WI38 (cell line): Measurements from ENCODE around the gene B3GNT4.

Experiments used
- H3K4me3 ChIP-seq: 2 replicates; pipeline ENCODE4 v1.5.1; 2011; ENCODE audit warnings: low read depth, mild to moderate bottlenecking, control low read depth, low read length
- TF ChIP-seq, protein P1 (sequence below): IDR thresholded peaks from 2 replicates; pipeline ENCODE4 v1.5.1; 2012; ENCODE audit warnings: low read depth, mild to moderate bottlenecking, control low read depth, low read length

Gene B3GNT4

DNA sequence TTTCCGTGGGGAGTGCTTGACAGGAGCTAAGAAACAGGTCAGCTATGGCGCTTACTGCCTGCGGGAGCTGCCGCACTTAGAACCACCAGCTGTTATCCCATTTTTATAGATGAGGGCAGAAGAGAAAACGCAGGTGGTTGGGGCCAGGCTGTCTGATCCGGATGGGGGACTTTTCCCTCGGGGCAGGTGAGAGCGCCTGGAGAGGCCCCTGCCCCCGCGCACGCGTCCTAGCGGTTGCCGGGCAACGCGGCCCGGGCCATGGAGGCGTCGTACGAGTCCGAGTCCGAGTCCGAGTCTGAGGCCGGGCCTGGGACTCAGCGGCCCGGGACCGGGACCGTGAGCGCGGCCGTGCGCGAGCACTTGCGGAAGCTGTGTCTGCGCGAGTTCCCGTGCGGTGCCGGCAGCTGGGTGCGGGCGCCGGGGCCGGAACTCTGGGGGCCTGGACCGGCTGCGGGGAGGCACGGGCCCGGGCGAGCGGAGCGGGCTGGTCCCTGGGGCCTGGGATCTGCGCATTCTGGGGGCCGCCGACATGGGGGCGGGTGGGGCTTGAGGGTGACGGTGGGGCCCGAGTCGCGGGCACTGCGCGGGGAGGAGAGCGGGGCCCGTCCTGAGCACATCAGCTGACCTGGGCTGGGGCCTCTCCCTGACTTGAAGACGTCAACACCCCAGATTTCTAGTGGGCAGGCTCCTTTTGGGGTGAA, 20.5 kb upstream of the B3GNT4 start, which contains the start of gene LRRC43:
Gene LRRC43 (plus strand): TSS at position 237 of the 701 bp plus-strand sequence. CDS start 22 bp downstream, at position 259.
- TF ChIP-seq, protein P1, sequence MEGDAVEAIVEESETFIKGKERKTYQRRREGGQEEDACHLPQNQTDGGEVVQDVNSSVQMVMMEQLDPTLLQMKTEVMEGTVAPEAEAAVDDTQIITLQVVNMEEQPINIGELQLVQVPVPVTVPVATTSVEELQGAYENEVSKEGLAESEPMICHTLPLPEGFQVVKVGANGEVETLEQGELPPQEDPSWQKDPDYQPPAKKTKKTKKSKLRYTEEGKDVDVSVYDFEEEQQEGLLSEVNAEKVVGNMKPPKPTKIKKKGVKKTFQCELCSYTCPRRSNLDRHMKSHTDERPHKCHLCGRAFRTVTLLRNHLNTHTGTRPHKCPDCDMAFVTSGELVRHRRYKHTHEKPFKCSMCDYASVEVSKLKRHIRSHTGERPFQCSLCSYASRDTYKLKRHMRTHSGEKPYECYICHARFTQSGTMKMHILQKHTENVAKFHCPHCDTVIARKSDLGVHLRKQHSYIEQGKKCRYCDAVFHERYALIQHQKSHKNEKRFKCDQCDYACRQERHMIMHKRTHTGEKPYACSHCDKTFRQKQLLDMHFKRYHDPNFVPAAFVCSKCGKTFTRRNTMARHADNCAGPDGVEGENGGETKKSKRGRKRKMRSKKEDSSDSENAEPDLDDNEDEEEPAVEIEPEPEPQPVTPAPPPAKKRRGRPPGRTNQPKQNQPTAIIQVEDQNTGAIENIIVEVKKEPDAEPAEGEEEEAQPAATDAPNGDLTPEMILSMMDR: no peak
- no peak within 1 kb of the TSS for H3K4me3 ChIP-seq

DNA sequence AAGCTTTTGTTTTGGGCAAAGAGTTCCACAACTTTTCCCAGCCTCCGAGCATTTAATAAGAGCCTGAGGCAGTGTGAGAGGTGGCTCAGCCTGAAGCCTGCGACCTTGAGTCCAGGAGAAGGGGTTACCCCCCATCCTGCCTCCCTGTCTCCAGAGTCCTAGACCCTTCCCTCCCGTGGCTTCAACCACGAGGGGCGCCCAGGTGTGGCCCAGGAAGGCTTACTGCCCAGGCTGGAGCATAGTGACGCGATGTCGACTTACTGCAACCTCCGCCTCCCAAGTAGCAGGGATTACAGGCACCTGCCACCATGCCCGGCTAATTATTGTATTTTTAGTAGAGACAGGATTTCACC, 19.9 kb upstream of the B3GNT4 start:
- no peak overlapping the region for H3K4me3 ChIP-seq
- TF ChIP-seq, protein P1: no peak

DNA sequence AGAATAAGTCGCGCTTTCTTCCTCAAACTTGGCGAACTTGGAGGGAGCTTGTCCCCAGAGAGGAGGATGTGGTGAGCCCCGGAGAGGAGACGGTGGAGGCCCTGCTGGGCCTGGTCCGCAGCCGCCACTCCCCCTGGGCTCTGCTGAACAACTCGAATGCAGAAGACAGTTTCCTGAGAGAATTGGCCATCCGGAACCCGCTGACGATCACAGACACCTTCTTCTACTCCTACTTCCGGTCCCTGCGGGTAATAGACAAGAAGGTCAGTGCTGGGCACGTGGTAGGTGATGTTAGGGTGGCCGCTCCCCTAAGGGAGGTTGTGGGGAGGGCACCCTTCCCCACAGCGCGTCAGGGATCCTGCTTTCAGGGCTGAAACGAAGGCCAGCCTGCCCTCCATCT, 19.0 kb upstream of the B3GNT4 start:
- no peak overlapping the region for H3K4me3 ChIP-seq
- TF ChIP-seq, protein P1: no peak

DNA sequence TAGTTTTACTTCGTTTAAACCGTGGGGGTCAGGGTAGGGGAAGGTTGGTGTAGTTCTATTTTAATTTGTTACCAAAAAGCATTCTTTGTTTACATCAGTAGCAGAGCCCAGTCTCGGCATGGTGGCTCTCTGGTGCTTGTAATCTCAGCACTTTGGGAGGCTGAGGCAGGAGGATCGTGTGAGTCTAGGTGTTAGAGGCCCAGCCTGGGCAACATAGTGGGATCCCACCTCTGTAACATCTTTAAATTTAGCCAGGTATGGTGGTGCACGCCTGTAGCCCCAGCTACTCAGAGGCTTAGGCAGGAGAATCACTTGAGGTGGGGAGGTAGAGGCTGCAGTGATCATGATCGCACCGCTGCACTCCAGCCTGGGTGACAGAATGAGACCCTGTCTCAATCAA, 18.4 kb upstream of the B3GNT4 start:
- no peak overlapping the region for H3K4me3 ChIP-seq
- TF ChIP-seq, protein P1: no peak

DNA sequence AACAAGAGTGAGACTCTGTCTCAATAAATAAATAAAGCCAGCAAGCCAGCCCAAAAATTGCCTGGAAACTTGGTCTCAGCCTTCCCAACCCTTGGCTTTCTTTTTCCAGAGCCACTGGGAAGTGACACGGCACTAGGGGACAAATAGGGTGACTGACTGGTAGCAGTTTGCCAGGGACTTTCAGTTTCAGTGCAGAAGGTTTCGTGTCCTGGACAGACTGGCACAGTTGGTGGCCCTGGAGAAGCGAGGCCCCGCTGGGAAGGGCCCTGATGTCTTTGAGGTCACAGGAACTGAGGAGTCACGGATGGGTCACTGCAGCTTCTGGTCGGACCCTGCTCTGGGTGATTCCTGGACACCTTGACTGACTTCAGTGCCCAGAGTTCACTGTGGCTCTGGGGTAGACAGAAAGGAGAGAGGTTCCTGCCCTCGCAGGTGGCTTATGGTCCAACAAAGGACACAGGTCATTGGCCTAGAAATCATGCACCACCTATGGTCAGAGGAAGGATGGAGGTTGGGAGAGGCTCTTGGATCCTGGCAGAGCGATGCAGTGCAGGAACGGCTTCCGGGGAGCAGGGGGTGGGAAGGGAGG, 17.9 kb upstream of the B3GNT4 start:
- TF ChIP-seq, protein P1: no peak
- H3K4me3 ChIP-seq: no peak overlapping the region

DNA sequence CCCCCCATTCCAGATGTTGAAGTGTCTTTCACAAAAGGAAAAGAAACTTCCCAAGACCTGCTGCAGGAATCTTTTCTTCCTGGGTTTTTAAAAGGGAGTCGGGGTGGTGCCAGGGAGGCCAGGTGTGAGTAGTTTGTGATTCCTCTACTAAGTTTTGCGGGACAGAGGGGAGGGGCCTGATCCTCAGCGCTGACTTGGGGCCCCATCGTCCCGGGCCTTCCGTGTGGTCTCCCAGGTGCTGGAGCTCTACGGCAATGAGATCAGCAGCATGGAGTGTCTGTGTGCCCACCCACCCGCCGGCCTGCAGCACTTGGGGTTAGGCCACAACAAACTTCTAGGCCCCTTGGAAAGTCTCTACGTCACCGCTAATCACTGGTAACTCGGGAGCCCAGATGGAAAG, 16.0 kb upstream of the B3GNT4 start:
- H3K4me3 ChIP-seq: no peak overlapping the region
- TF ChIP-seq, protein P1: no peak
